Activated T-helper 17 cell treated with anti-CD3 and anti-CD28 coated beads, Interleukin-2, amount 50 U/mL, for 72 hours (primary cell): ENCODE data around the gene RMND5A. TPM values are rescaled to one million over a fixed set of nuclear protein-coding genes. Genes with fewer than 3 reads are reported as not detected.

Experiments used
- ATAC-seq: fragments of 150-1000 bp; cut with Tn5 transposase; replicated peaks from 2 replicates; pipeline ENCODE4 v1.10.0; 2021; ENCODE audit warnings: mild to moderate bottlenecking, moderate library complexity
- H3K27ac Mint-ChIP-seq: one replicate; pipeline ENCODE4 v1.8.0; 2022; ENCODE audit warnings: mixed read lengths
- H3K27me3 Mint-ChIP-seq: one replicate; pipeline ENCODE4 v1.8.0; 2022; ENCODE audit warnings: mixed read lengths
- H3K36me3 Mint-ChIP-seq: one replicate; pipeline ENCODE4 v1.8.0; 2022; ENCODE audit warnings: low read depth, mild to moderate bottlenecking, mixed read lengths
- H3K4me1 Mint-ChIP-seq: one replicate; pipeline ENCODE4 v1.8.0; 2022; ENCODE audit warnings: mixed read lengths
- H3K4me3 Mint-ChIP-seq: one replicate; pipeline ENCODE4 v1.8.0; 2022; ENCODE audit warnings: mild to moderate bottlenecking, mixed read lengths
- H3K9me3 Mint-ChIP-seq: one replicate; pipeline ENCODE4 v1.8.0; 2022; ENCODE audit warnings: mixed read lengths
- total RNA-seq, 2 donors: library from RNA; stranded (reverse); gene quantifications; one replicate each; pipeline ENCODE4 v1.2.3, GENCODE V29; 2022

RMND5A gene
- total RNA-seq, 2 donors from 2014 or later: 17.4 to 27.6 TPM

- no peak for ATAC-seq
- no peaks in the 10 kb centered on the region for H3K4me1 Mint-ChIP-seq
- H3K9me3 Mint-ChIP-seq: no peaks in the 10 kb centered on the region
- H3K27me3 Mint-ChIP-seq: no peaks in the 10 kb centered on the region
- H3K27ac Mint-ChIP-seq: no peak overlapping the region
- peaks cover 100% of the 10 kb centered on the region for H3K36me3 Mint-ChIP-seq
- H3K4me3 Mint-ChIP-seq: no peak overlapping the region
Measured at GRCh38 chr2:86769838-86770237, 49.7 kb downstream of the RMND5A start.

- no peaks in the 10 kb centered on the region for H3K4me1 Mint-ChIP-seq
- H3K36me3 Mint-ChIP-seq: peaks cover 100% of the 10 kb centered on the region
- H3K4me3 Mint-ChIP-seq: no peak overlapping the region
- no peaks in the 10 kb centered on the region for H3K27me3 Mint-ChIP-seq
- no peak overlapping the region for H3K27ac Mint-ChIP-seq
- no peak for ATAC-seq
- H3K9me3 Mint-ChIP-seq: no peaks in the 10 kb centered on the region
Measured at GRCh38 chr2:86770816-86771301, 50.8 kb downstream of the RMND5A start.

- Mint-ChIP-seq H3K4me3 (no peak overlapping the region), H3K4me1 (no peaks in the 10 kb centered on the region), H3K27ac (no peak overlapping the region), H3K27me3 (no peaks in the 10 kb centered on the region), H3K36me3 (peaks cover 88% of the 10 kb centered on the region), H3K9me3 (no peaks in the 10 kb centered on the region)
- no peak for ATAC-seq
Measured at GRCh38 chr2:86772611-86773010, 52.5 kb downstream of the RMND5A start.

- H3K4me1 Mint-ChIP-seq: no peaks in the 10 kb centered on the region
- peaks cover 65% of the 10 kb centered on the region for H3K36me3 Mint-ChIP-seq
- no peaks in the 10 kb centered on the region for H3K9me3 Mint-ChIP-seq
- H3K27me3 Mint-ChIP-seq: no peaks in the 10 kb centered on the region
- no peak overlapping the region for H3K4me3 Mint-ChIP-seq
- no peak overlapping the region for H3K27ac Mint-ChIP-seq
- no peak for ATAC-seq
Measured at GRCh38 chr2:86774862-86775261, 54.8 kb downstream of the RMND5A start.

GRCh38 chr2:86775338-86775737 lies 55.2 kb downstream of the RMND5A start:
- Mint-ChIP-seq H3K36me3 (peaks cover 60% of the 10 kb centered on the region), H3K27ac (no peak overlapping the region), H3K4me3 (no peak overlapping the region), H3K4me1 (no peaks in the 10 kb centered on the region), H3K9me3 (no peaks in the 10 kb centered on the region), H3K27me3 (no peaks in the 10 kb centered on the region)
- ATAC-seq: no peak

- no peak for ATAC-seq
- H3K9me3 Mint-ChIP-seq: no peaks in the 10 kb centered on the region
- no peak overlapping the region for H3K4me3 Mint-ChIP-seq
- H3K36me3 Mint-ChIP-seq: peaks cover 48% of the 10 kb centered on the region
- no peak overlapping the region for H3K27ac Mint-ChIP-seq
- H3K4me1 Mint-ChIP-seq: no peaks in the 10 kb centered on the region
- H3K27me3 Mint-ChIP-seq: no peaks in the 10 kb centered on the region
Measured at GRCh38 chr2:86776532-86776931, 56.4 kb downstream of the RMND5A start.

GRCh38 chr2:86778957-86779356 lies 58.9 kb downstream of the RMND5A start:
- no peak for ATAC-seq
- H3K9me3 Mint-ChIP-seq: no peaks in the 10 kb centered on the region
- H3K4me3 Mint-ChIP-seq: no peak overlapping the region
- H3K27ac Mint-ChIP-seq: no peak overlapping the region
- peaks cover 24% of the 10 kb centered on the region for H3K36me3 Mint-ChIP-seq
- no peaks in the 10 kb centered on the region for H3K27me3 Mint-ChIP-seq
- H3K4me1 Mint-ChIP-seq: peaks cover 1% of the 10 kb centered on the region

GRCh38 chr2:86779971-86780370 lies 59.9 kb downstream of the RMND5A start:
- Mint-ChIP-seq H3K27ac (no peak overlapping the region), H3K4me3 (no peak overlapping the region), H3K27me3 (no peaks in the 10 kb centered on the region), H3K36me3 (peaks cover 14% of the 10 kb centered on the region), H3K4me1 (peaks cover 6% of the 10 kb centered on the region), H3K9me3 (no peaks in the 10 kb centered on the region)
- ATAC-seq: no peak

- ATAC-seq: no peak
- Mint-ChIP-seq H3K27me3 (no peaks in the 10 kb centered on the region), H3K4me1 (peaks cover 6% of the 10 kb centered on the region), H3K4me3 (no peak overlapping the region), H3K9me3 (no peaks in the 10 kb centered on the region), H3K27ac (no peak overlapping the region), H3K36me3 (peaks cover under 1% of the 10 kb centered on the region)
Measured at GRCh38 chr2:86781363-86781762, 61.3 kb downstream of the RMND5A start.

- H3K36me3 Mint-ChIP-seq: no peaks in the 10 kb centered on the region
- peaks cover 8% of the 10 kb centered on the region for H3K4me1 Mint-ChIP-seq
- H3K27ac Mint-ChIP-seq: no peak overlapping the region
- H3K27me3 Mint-ChIP-seq: peaks cover 3% of the 10 kb centered on the region
- H3K9me3 Mint-ChIP-seq: no peaks in the 10 kb centered on the region
- no peak overlapping the region for H3K4me3 Mint-ChIP-seq
- no peak for ATAC-seq
Measured at GRCh38 chr2:86782748-86783147, 62.7 kb downstream of the RMND5A start.

GRCh38 chr2:86783615-86784339 lies 63.7 kb downstream of the RMND5A start:
- H3K9me3 Mint-ChIP-seq: no peaks in the 10 kb centered on the region
- peaks cover 10% of the 10 kb centered on the region for H3K4me1 Mint-ChIP-seq
- H3K27ac Mint-ChIP-seq: peak overlapping the region; percentile 2
- H3K4me3 Mint-ChIP-seq: no peak overlapping the region
- H3K27me3 Mint-ChIP-seq: peaks cover 9% of the 10 kb centered on the region
- ATAC-seq: peak; percentile 74
- H3K36me3 Mint-ChIP-seq: no peaks in the 10 kb centered on the region

- peaks cover 13% of the 10 kb centered on the region for H3K27me3 Mint-ChIP-seq
- H3K4me3 Mint-ChIP-seq: no peak overlapping the region
- peaks cover 10% of the 10 kb centered on the region for H3K4me1 Mint-ChIP-seq
- H3K36me3 Mint-ChIP-seq: no peaks in the 10 kb centered on the region
- H3K27ac Mint-ChIP-seq: no peak overlapping the region
- ATAC-seq: peak; percentile 59
- no peaks in the 10 kb centered on the region for H3K9me3 Mint-ChIP-seq
Measured at GRCh38 chr2:86785456-86785855, 65.4 kb downstream of the RMND5A start.

GRCh38 chr2:86786001-86786536 lies 66.0 kb downstream of the RMND5A start:
- peak; percentile 31 for ATAC-seq
- Mint-ChIP-seq H3K4me3 (no peak overlapping the region), H3K4me1 (peaks cover 13% of the 10 kb centered on the region), H3K27ac (no peak overlapping the region), H3K9me3 (no peaks in the 10 kb centered on the region), H3K27me3 (peaks cover 16% of the 10 kb centered on the region), H3K36me3 (no peaks in the 10 kb centered on the region)

GRCh38 chr2:86787736-86788135 lies 67.6 kb downstream of the RMND5A start:
- no peaks in the 10 kb centered on the region for H3K36me3 Mint-ChIP-seq
- no peak overlapping the region for H3K27ac Mint-ChIP-seq
- peaks cover 21% of the 10 kb centered on the region for H3K4me1 Mint-ChIP-seq
- no peak overlapping the region for H3K4me3 Mint-ChIP-seq
- no peak for ATAC-seq
- no peaks in the 10 kb centered on the region for H3K9me3 Mint-ChIP-seq
- H3K27me3 Mint-ChIP-seq: peaks cover 27% of the 10 kb centered on the region

- Mint-ChIP-seq H3K27ac (no peak overlapping the region), H3K9me3 (no peaks in the 10 kb centered on the region), H3K4me1 (peaks cover 21% of the 10 kb centered on the region), H3K27me3 (peaks cover 32% of the 10 kb centered on the region), H3K4me3 (no peak overlapping the region), H3K36me3 (no peaks in the 10 kb centered on the region)
- no peak for ATAC-seq
Measured at GRCh38 chr2:86788165-86788564, 68.1 kb downstream of the RMND5A start.
